GM10266 (cell line): Measurements from ENCODE around the gene SETBP1.

Experiments used
- DNase-seq: peaks from one replicate; pipeline ENCODE4 v3.0.0; 2012; ENCODE audit errors: extremely low spot score
- TF ChIP-seq, protein P1 (sequence below): IDR thresholded peaks from 2 replicates; pipeline ENCODE4 v1.5.1; 2012; ENCODE audit warnings: mild to moderate bottlenecking, low read depth; ENCODE audit not compliant: control insufficient read depth, insufficient read depth; ENCODE audit errors: missing control alignments

Gene SETBP1

GRCh38 chr18:44937960-44938719, 257.5 kb downstream of the SETBP1 start:
- TF ChIP-seq, protein P1, sequence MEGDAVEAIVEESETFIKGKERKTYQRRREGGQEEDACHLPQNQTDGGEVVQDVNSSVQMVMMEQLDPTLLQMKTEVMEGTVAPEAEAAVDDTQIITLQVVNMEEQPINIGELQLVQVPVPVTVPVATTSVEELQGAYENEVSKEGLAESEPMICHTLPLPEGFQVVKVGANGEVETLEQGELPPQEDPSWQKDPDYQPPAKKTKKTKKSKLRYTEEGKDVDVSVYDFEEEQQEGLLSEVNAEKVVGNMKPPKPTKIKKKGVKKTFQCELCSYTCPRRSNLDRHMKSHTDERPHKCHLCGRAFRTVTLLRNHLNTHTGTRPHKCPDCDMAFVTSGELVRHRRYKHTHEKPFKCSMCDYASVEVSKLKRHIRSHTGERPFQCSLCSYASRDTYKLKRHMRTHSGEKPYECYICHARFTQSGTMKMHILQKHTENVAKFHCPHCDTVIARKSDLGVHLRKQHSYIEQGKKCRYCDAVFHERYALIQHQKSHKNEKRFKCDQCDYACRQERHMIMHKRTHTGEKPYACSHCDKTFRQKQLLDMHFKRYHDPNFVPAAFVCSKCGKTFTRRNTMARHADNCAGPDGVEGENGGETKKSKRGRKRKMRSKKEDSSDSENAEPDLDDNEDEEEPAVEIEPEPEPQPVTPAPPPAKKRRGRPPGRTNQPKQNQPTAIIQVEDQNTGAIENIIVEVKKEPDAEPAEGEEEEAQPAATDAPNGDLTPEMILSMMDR: no peak
- DNase-seq: no peak

GRCh38 chr18:44938720-44939665, 258.3 kb downstream of the SETBP1 start:
- TF ChIP-seq, protein P1: no peak
- DNase-seq: no peak

DNA sequence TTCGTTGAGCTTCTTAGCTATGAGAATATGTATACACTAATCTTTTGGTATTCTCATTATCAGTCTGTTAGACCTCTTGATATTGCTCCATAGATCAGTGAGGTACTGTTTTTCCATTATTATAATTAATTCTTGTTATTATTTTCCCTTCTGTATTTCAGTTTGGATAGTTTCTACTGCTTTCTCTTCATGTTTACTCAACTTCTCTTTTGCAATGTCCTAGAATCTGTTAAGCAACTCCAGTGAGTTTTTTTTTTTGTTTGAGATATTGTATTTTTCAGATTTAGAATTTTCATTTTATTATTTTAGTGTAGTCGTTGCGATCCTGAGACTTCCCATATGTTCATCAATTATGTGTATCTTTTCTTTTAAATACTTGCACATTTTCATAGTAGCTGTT, 260.8 kb downstream of the SETBP1 start:
- TF ChIP-seq, protein P1: no peak
- no peak for DNase-seq

GRCh38 chr18:44942073-44942472, 261.4 kb downstream of the SETBP1 start:
- TF ChIP-seq, protein P1: no peak
- no peak for DNase-seq

DNA sequence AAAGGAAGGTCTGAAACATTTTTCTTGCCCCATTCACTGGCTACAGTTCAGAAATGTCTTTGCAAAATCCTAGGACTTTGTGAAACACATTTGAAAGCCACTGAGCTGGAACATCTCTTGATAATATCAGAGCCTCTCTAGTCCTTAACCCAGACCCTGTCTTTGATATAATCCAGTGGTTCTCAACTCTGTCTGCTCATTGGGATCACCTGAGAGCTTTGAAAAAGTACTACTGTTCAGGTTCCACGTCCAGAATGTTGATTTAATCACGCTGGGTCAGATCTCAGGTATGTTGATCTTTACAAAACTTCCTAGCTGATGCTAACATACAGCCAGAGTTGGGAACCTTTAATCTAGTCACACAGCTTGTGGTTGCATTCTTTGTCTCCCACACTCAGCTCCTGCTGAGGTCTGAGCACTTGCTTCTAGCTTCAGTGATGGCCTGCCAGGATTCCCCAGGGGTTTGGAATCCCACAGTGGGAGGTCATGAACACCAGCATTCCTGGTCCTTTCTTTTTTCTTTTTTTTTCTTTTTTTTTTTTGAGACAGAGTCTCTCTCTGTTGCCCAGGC, 262.7 kb downstream of the SETBP1 start:
- DNase-seq: no peak

DNA sequence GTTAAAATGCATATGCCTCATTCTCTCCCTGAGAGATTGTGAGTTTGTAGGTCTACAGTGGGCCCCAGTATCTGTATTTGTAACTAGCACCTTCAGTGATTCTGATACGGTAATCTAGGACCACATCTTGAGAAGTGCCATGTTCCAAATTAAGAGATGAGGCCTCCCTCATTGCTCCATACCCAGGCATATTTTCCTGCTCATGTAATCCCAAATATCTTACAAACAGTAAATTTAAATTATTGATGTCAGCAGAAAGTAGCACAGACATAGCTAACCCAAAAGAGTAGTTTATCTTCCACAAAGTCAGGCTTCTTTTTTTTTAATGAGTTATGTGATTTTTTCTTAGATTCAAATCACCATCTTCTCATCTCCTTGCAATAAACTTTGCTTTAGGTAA, 263.8 kb downstream of the SETBP1 start:
- DNase-seq: no peak
- TF ChIP-seq, protein P1: no peak

More for the DNA sequence above, 262.7 kb downstream of the SETBP1 start:
- TF ChIP-seq, protein P1: no peak
